HFF-Myc (cell line): ENCODE results near the gene ROPN1B.
"Not testable (repeated sequence)": the region's sequence is repeated elsewhere in the genome, so short reads cannot be mapped to it uniquely, and the experiment has no call there.

ENCODE experiments used
- DNase-seq: peaks from one replicate; pipeline ENCODE4 v3.0.0-alpha.2; 2011; ENCODE audit warnings: low read depth; ENCODE audit errors: extremely low read depth
- H3K4me3 ChIP-seq: replicated peaks from 2 replicates; pipeline ENCODE4 v1.5.1; 2011; ENCODE audit warnings: low read depth, mild to moderate bottlenecking, control low read depth, low read length
- CTCF ChIP-seq: IDR thresholded peaks from 2 replicates; pipeline ENCODE4 v1.5.1; 2012; ENCODE audit warnings: mild to moderate bottlenecking, low read depth, low read length, control low read depth; ENCODE audit errors: missing control alignments

The ROPN1B gene

GRCh38 chr3:125968701-125969592 is at the start of gene ROPN1B:
Gene ROPN1B (plus strand): TSS chr3:125969178. CDS start chr3:125972055, 2,877 bp downstream.
- not testable (repeated sequence) for H3K4me3 ChIP-seq, DNase-seq

DNA sequence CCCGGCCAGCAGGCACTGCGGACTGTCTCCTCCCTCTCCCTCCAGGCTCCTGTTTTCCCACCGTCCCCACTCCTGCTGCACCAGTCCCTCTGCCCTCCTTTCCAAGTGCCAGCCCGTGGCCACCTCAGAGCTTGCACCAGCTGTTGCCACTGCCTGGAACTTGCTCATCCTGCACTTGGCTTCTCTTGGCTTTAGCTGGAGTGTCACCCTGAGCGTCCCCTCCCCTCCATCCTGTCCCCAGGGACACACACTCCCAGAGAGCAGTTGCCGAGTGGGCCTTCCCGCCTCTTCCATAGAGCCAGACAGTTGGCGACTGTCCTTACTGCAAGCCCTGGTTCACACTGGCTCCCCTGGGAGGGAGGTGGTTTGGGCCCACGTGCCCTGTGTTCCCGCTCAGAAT is 48.8 kb upstream of the ROPN1B start:
- H3K4me3 ChIP-seq, DNase-seq: not testable (repeated sequence)

GRCh38 chr3:125920751-125921279 is 48.2 kb upstream of the ROPN1B start:
- not testable (repeated sequence) for H3K4me3 ChIP-seq, DNase-seq

GRCh38 chr3:125921712-125922111 is 47.3 kb upstream of the ROPN1B start:
- H3K4me3 ChIP-seq, DNase-seq: not testable (repeated sequence)
- peak; percentile 53 for TF ChIP-seq CTCF

- H3K4me3 ChIP-seq, DNase-seq: not testable (repeated sequence)
Measured at GRCh38 chr3:125923324-125924115, 45.5 kb upstream of the ROPN1B start.

GRCh38 chr3:125924276-125924675 is 44.7 kb upstream of the ROPN1B start:
- DNase-seq, H3K4me3 ChIP-seq: not testable (repeated sequence)

GRCh38 chr3:125925727-125926126 is 43.3 kb upstream of the ROPN1B start:
- H3K4me3 ChIP-seq, DNase-seq: not testable (repeated sequence)

DNA sequence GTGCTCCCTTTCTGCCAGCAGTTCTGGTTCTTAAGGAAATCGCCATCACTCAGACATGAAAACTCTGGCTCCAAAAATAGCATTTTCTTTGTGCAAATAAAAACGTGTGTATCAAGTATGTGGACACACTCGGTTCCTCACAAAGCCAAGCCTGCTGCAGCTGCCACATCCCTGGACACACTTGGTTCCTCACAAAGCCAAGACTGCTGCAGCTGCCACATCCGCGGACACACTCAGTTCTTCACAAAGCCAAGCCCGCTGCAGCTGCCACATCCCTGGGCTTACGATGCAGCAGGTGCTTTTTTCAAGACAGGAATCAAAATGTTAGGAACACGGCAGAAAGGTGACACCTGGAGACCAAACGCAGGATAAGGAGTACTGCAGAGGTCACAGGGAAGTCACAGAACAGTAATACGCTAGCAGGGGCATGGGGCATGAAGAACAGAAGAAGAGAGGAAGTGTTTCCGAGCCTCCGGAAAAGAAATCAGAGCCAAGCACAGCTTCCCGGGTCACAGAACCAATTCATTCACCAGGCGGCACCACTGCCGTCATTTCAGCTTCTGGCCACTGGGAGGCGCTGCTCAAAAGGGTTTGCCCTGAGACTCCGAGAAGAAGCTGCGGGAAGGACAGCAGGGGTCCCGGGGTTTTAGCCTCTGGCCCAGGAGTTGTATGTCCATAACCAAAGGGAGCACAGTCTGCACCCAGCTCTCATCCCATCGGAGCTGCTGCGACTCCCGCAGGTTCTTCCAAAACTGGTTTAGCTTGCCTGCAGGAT is 40.0 kb upstream of the ROPN1B start:
- TF ChIP-seq CTCF, result peak; percentile 51
- DNase-seq, H3K4me3 ChIP-seq: not testable (repeated sequence)

- not testable (repeated sequence) for H3K4me3 ChIP-seq, DNase-seq
Measured at GRCh38 chr3:125929765-125930164, 39.2 kb upstream of the ROPN1B start.

GRCh38 chr3:125931355-125931880 is 37.6 kb upstream of the ROPN1B start:
- H3K4me3 ChIP-seq, result not testable (repeated sequence)

DNA sequence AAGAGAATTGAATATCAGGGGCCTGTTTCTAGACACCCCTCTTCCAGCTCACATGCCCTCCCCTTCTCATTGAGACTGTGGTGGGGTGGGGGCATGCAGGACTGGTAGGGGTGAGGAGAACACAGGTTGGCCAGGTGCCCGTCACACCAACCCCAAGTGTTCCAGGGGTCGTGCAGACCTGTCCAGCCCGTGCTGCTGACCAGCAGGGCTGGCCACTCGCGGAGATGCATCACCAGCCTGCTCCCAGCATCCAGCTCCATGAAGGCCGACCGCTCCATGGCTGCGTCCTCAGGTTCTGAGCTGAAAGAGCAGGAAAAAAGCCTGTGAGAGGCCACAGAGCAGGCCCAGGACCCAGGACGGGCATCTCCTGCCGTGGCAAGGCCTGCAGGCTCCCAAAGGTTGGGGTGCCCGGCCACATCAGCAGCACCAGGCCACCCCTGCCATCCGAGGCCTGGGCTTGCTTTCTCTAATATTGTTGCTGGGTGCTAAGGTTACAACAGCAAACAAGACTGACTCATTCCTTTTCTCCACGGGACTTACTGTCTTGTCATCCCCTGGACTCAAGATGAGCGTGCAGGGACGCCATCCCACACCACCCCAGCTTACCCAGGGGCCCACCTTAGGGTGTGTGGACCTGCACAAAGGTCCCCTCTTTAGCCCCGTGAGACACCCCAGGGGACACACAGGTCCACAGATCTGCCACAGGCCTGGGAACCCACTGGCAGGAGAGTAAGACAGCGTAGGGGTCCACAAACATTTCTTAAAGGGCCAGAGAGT is 35.4 kb upstream of the ROPN1B start:
- H3K4me3 ChIP-seq, DNase-seq: not testable (repeated sequence)

More at GRCh38 chr3:125931355-125931880, 37.6 kb upstream of the ROPN1B start:
- not testable (repeated sequence) for DNase-seq

DNA sequence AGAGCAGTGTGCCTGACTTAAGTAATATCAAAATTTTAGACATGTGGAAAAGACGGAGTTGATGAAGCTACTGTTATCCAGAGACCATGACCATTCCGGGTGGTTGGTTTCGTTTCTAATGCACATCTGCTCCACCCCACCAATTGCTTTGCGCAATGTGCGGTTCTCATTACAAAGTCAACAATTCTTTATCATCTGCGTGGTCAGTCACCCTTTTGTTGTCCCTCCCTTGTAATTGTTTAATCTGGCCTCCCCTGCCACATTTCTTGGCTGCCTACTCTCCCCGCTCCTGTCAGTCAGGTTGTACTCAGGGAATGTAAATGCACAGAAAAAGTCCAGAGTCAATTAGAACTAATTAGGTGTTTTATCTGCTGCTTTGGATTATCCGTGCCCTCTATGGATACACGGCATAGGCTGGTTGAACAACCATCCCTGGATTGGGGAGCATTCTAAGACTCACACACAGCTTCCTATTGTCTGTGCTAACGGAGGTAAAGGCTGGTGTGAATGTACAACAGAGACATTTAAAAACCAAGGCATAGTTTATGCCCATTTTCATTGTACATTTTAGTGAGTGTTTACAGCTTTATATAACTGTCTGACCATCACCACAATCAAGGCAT is 33.6 kb upstream of the ROPN1B start:
- not testable (repeated sequence) for H3K4me3 ChIP-seq, DNase-seq
